ENCODE data around the gene KCNQ1. TPM values are rescaled to one million over a fixed set of nuclear protein-coding genes. Genes with fewer than 3 reads are reported as not detected.

KCNQ1 gene
- total and polyA plus RNA-seq, 2 of the 13 experiments (the other 11 are each of a cell fraction or from before 2014, with no cell fraction given): 0.02 to 0.08 TPM

DNA sequence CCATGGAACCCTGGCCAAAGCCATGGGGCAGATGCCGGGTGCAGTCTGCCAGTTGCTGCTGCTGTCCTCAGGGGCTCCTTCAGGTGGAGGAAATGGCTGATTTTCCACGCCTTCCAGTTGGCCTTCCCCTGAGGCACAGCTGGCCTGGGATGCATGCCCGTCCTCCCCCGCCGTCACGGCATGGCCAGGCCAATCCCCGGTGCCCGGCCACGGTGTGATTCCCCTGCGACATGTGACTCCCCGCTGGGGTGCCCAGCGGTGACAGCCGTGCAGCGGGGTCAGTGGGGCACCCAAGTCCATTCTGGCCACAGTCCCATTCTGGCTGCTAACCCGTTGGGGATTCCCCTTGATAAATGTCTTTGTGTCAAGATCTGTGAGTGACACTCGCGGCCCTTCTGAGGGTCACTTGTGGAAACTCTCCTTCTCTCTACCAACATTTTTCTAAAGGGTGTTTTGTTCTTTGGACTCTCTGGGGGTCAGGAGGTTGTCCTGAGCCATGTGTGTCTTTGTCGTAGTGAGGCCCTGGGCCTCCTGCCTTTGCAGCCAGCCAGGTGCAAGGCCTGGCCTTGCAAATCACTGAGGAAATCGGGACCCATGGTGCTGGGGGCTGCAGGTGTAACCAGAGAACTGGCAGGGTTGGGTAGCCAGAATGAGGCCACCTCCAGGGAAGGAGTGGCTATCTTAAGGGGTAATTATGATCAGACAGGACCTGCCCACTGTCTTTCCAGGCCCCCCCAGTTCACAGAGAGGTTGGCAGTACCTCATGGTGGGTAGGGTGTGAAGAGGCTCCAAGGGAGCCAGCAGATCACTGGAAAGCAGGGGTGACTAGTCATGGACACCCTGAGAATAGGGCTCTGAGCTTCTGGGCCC is 217.9 kb downstream of the KCNQ1 start (continued):
- TF ChIP-seq ZKSCAN5 (CRISPR knock-in tag; IDR thresholded peaks at IDR 0.05): no peak
- TF ChIP-seq ZNF253 (CRISPR knock-in tag; IDR thresholded peaks at IDR 0.05; ENCODE audit: borderline replicate concordance): no peak
- no peak for TF ChIP-seq HOXA3 (CRISPR knock-in tag; IDR thresholded peaks at IDR 0.05)
- TF ChIP-seq, protein P1, sequence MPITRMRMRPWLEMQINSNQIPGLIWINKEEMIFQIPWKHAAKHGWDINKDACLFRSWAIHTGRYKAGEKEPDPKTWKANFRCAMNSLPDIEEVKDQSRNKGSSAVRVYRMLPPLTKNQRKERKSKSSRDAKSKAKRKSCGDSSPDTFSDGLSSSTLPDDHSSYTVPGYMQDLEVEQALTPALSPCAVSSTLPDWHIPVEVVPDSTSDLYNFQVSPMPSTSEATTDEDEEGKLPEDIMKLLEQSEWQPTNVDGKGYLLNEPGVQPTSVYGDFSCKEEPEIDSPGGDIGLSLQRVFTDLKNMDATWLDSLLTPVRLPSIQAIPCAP (CRISPR knock-in tag; IDR thresholded peaks at IDR 0.05; ENCODE audit: low read depth): no peak
- TF ChIP-seq ZNF772 (CRISPR knock-in tag; IDR thresholded peaks at IDR 0.05): peak; percentile 46; the same call in 1 of the 2 replicates
- no peak for TF ChIP-seq SMYD3 (CRISPR knock-in tag; IDR thresholded peaks at IDR 0.05)
- no peak for TF ChIP-seq ZNF749 (CRISPR knock-in tag; IDR thresholded peaks at IDR 0.05; ENCODE audit: borderline replicate concordance)
- no peak for TF ChIP-seq ZNF589 (CRISPR knock-in tag; conservative IDR thresholded peaks at IDR 0.05)
- TF ChIP-seq ZNF670 (CRISPR knock-in tag; IDR thresholded peaks at IDR 0.05; ENCODE audit: borderline replicate concordance): no peak
- TF ChIP-seq, protein P2, sequence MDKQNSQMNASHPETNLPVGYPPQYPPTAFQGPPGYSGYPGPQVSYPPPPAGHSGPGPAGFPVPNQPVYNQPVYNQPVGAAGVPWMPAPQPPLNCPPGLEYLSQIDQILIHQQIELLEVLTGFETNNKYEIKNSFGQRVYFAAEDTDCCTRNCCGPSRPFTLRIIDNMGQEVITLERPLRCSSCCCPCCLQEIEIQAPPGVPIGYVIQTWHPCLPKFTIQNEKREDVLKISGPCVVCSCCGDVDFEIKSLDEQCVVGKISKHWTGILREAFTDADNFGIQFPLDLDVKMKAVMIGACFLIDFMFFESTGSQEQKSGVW (CRISPR knock-in tag; IDR thresholded peaks at IDR 0.05; ENCODE audit: borderline replicate concordance): no peak
- TF ChIP-seq CBX2 (IDR thresholded peaks at IDR 0.05; ENCODE audit: low read depth, low read length): no peak
- no peak for TF ChIP-seq CBX2 (CRISPR knock-in tag; IDR thresholded peaks at IDR 0.05; ENCODE audit: low read depth)
- TF ChIP-seq JUNB (CRISPR knock-in tag; IDR thresholded peaks at IDR 0.05; ENCODE audit: borderline replicate concordance): no peak
- TF ChIP-seq, protein P3, sequence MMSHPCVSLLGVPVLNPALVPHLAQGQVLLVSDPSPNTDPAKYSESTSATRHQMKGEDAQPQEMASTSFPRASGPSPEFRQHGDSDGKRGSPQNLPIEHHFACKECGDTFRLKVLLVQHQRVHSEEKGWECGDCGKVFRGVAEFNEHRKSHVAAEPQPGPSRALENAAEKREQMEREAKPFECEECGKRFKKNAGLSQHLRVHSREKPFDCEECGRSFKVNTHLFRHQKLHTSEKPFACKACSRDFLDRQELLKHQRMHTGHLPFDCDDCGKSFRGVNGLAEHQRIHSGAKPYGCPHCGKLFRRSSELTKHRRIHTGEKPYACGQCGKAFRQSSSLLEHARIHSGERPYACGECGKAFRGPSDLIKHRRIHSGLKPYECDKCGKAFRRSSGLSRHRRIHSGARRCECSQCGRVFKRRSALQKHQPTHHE (CRISPR knock-in tag; IDR thresholded peaks at IDR 0.05; ENCODE audit: borderline replicate concordance): no peak
- no peak for TF ChIP-seq NR3C1 (CRISPR knock-in tag; IDR thresholded peaks at IDR 0.05)
- no peak for TF ChIP-seq ZNF343 (CRISPR knock-in tag; IDR thresholded peaks at IDR 0.05)
- TF ChIP-seq ZNF484 (CRISPR knock-in tag; IDR thresholded peaks at IDR 0.05; ENCODE audit: borderline replicate concordance, low read depth): no peak
- no peak for TF ChIP-seq SMC3 (IDR thresholded peaks at IDR 0.05; ENCODE audit: low read length)
- no peak for TF ChIP-seq MAZ (IDR thresholded peaks at IDR 0.05; ENCODE audit: borderline replicate concordance, low read depth, low read length)
- 0 out of 2 replicates have a peak, but pooled peaks have one; percentile 26 for TF ChIP-seq MAZ (CRISPR knock-in tag; IDR thresholded peaks at IDR 0.05; ENCODE audit: low read depth)
- TF ChIP-seq, protein P4, sequence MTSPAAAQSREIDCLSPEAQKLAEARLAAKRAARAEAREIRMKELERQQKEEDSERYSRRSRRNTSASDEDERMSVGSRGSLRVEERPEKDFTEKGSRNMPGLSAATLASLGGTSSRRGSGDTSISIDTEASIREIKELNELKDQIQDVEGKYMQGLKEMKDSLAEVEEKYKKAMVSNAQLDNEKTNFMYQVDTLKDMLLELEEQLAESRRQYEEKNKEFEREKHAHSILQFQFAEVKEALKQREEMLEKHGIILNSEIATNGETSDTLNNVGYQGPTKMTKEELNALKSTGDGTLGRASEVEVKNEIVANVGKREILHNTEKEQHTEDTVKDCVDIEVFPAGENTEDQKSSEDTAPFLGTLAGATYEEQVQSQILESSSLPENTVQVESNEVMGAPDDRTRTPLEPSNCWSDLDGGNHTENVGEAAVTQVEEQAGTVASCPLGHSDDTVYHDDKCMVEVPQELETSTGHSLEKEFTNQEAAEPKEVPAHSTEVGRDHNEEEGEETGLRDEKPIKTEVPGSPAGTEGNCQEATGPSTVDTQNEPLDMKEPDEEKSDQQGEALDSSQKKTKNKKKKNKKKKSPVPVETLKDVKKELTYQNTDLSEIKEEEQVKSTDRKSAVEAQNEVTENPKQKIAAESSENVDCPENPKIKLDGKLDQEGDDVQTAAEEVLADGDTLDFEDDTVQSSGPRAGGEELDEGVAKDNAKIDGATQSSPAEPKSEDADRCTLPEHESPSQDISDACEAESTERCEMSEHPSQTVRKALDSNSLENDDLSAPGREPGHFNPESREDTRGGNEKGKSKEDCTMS (CRISPR knock-in tag; conservative IDR thresholded peaks at IDR 0.05): no peak
- TF ChIP-seq ZNF761 (CRISPR knock-in tag; conservative IDR thresholded peaks at IDR 0.05): no peak

Measured in HepG2 (cell line).